Gastroesophageal sphincter (tissue), 3 donors: ENCODE data around the gene LELP1.

ENCODE experiments used
- EP300 ChIP-seq: sonication (generic); formaldehyde crosslinking; IDR thresholded peaks from one replicate; pipeline ENCODE4 v1.6.1; 2017; ENCODE audit warnings: antibody characterized with exemption, mild to moderate bottlenecking
- POLR2A ChIP-seq, 2 donors: fragments of 450-650 bp; IDR thresholded peaks; one replicate each; pipeline ENCODE4 v1.6.1; 2017; ENCODE audit warnings: antibody characterized with exemption in 2 of 2, mild to moderate bottlenecking in 2 of 2, moderate library complexity in 1 of 2
- POLR2AphosphoS5 ChIP-seq: sonication (generic); formaldehyde crosslinking; IDR thresholded peaks from one replicate; pipeline ENCODE4 v1.6.1; 2017; ENCODE audit warnings: antibody characterized with exemption
- TF ChIP-seq, protein P1 (sequence below), 4 experiments: fragments of 200-600 bp in 2 of 4; fragments of 450-650 bp in 2 of 4; sonication (generic) in 1 of 4; IDR thresholded peaks; one replicate each; pipeline ENCODE4 v1.5.1; 2017 to 2019; ENCODE audit warnings: antibody characterized with exemption in 4 of 4, mild to moderate bottlenecking in 2 of 4, moderate library complexity in 2 of 4

DNA sequence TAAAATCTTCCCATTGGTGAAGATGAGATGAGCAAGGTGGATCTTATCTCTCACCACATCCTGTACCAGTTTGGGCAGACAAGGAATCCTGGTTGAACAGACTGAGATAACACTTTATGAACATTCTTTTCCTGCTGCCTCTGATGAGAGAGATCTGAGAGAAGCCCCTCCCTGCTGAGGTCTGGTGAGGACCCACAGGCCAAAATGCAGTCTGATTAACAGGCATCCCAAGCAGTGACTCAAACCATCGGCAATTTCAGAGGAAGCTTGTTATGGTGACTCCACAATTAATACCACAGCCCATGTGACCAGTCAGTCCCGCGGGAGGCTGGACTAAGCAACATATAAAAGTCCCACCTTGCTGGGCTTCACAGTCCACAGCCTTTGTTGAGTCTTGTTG, 14.0 kb downstream of the LELP1 start, which contains the start of gene PRR9:
- TF ChIP-seq, protein P1, sequence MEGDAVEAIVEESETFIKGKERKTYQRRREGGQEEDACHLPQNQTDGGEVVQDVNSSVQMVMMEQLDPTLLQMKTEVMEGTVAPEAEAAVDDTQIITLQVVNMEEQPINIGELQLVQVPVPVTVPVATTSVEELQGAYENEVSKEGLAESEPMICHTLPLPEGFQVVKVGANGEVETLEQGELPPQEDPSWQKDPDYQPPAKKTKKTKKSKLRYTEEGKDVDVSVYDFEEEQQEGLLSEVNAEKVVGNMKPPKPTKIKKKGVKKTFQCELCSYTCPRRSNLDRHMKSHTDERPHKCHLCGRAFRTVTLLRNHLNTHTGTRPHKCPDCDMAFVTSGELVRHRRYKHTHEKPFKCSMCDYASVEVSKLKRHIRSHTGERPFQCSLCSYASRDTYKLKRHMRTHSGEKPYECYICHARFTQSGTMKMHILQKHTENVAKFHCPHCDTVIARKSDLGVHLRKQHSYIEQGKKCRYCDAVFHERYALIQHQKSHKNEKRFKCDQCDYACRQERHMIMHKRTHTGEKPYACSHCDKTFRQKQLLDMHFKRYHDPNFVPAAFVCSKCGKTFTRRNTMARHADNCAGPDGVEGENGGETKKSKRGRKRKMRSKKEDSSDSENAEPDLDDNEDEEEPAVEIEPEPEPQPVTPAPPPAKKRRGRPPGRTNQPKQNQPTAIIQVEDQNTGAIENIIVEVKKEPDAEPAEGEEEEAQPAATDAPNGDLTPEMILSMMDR (IDR thresholded peaks at IDR 0.05): no peak
- TF ChIP-seq EP300 (no peak), POLR2A (IDR thresholded peaks at IDR 0.05) (no peak), POLR2AphosphoS5 (no peak)
